ENCODE data around the gene PCAT7. TPM values are rescaled to one million over a fixed set of nuclear protein-coding genes. Genes with fewer than 3 reads are reported as not detected.

Gene PCAT7
- total and polyA plus RNA-seq, 2 of the 4 experiments (the other 2 are of a cell fraction) = not detected

- POLR2A ChIA-PET (ENCODE audit: unreplicated experiment) = no interaction called here
Observed at GRCh38 chr9:94603259-94604160, 48.6 kb downstream of the PCAT7 start.

More at GRCh38 chr9:94603259-94604160, 48.6 kb downstream of the PCAT7 start:
- dilution Hi-C loops (cut with HindIII; ENCODE audit: low sequenced_read_pairs, unreplicated experiment) = no loop called here
- Histone ChIP-seq H3K27me3 (ENCODE audit: control insufficient read depth, insufficient read depth, low read length) (peaks cover 33% of the 10 kb centered on the region), H4K5ac (ENCODE audit: low read depth, low read length) (no peak overlapping the region), H4K91ac (ENCODE audit: insufficient read depth, low read depth, low read length) (no peak overlapping the region), H3K14ac (replicated peaks; ENCODE audit: low read depth, low read length) (no peak overlapping the region), H3K23ac (ENCODE audit: low read depth, low read length) (no peak overlapping the region), H3K79me1 (ENCODE audit: low read depth in 1 of 2, low read length in 2 of 2) (no peaks in the 10 kb centered on the region), H2AK9ac (replicated peaks; ENCODE audit: low read depth, low read length, poor library complexity) (no peak overlapping the region), H2BK20ac (ENCODE audit: low read depth, low read length) (no peak overlapping the region), H3K9me3 (ENCODE audit: control insufficient read depth, insufficient read depth, low read length) (no peaks in the 10 kb centered on the region), H3K4me2 (ENCODE audit: low read depth, low read length) (peak overlapping the region; percentile 46; the same call in 1 of the 2 replicates), H2BK120ac (ENCODE audit: low read depth, low read length) (no peak overlapping the region), H2BK5ac (ENCODE audit: low read depth, low read length, poor library complexity, severe bottlenecking) (no peak overlapping the region), H4K8ac (ENCODE audit: low read depth in 2 of 2, low read length in 2 of 2) (no peak overlapping the region), H3K27ac (ENCODE audit: insufficient read depth, low read length) (no peak overlapping the region), H2BK15ac (ENCODE audit: low read depth, low read length) (no peak overlapping the region), H3K9ac (ENCODE audit: low read depth, low read length) (no peak overlapping the region), H3K36me3 (ENCODE audit: control insufficient read depth, insufficient read depth, low read length) (no peaks in the 10 kb centered on the region), H3K4me1 (ENCODE audit: control insufficient read depth, insufficient read depth, low read length) (no peaks in the 10 kb centered on the region), H3K9me1 (ENCODE audit: insufficient read depth, low read length) (no peaks in the 10 kb centered on the region), H2AFZ (replicated peaks; ENCODE audit: low read length, poor library complexity) (peak overlapping the region; percentile 4), H3K56ac (ENCODE audit: extremely low read depth, insufficient read depth, low read length) (no peak overlapping the region), H4K20me1 (ENCODE audit: insufficient read depth, low read length) (no peaks in the 10 kb centered on the region), H3K4me3 (ENCODE audit: insufficient read depth, low read depth, low read length) (no peak overlapping the region), H2AK5ac (ENCODE audit: low read depth, low read length) (no peak overlapping the region), H3K18ac (ENCODE audit: low read depth, low read length) (no peak overlapping the region), H3K4ac (ENCODE audit: low read depth, low read length) (no peak overlapping the region)
- in situ Hi-C loops (cut with MboI; ENCODE audit: low sequenced_read_pairs) = no loop called here
- intact Hi-C loops (cut with micrococcal nuclease) = no loop called here
- 2% methylated on average over 6 of the region's 21 CpGs; no CpG with 5 or more reads in 1 of the 2 experiments for whole genome bisulfite sequencing, 2 experiments (ENCODE audit: extremely low coverage in 2 of 2, insufficient read length in 1 of 2)
- no TSS peak for BruUV-seq (replicated peaks)
- peak; percentile 54 for TF ChIP-seq RAD21 (IDR thresholded peaks at IDR 0.05; ENCODE audit: low read length)
- peak; percentile 48 for TF ChIP-seq SMC3 (IDR thresholded peaks at IDR 0.05; ENCODE audit: low read depth, low read length)
- TF ChIP-seq USF2 (IDR thresholded peaks at IDR 0.05; ENCODE audit: low read depth, low read length) = no peak
- no peak for TF ChIP-seq CHD1 (IDR thresholded peaks at IDR 0.05; ENCODE audit: low read depth, low read length)
- TF ChIP-seq CEBPB (IDR thresholded peaks at IDR 0.05; ENCODE audit: low read depth, low read length) = peak; percentile 44
- peak; percentile 60 for TF ChIP-seq CTCF (conservative IDR thresholded peaks at IDR 0.05; ENCODE audit: low read depth, low read length)
- CTCF ChIA-PET = interaction anchor here (0.6 kb wide), 1 partner anchor 1470 kb away, joined by 6 read pairs; no protein-coding TSS in a partner anchor
- peak; percentile 97 for ATAC-seq (ENCODE audit: low read depth)
- peak; percentile 61 for DNase-seq

Data from IMR-90 (cell line).